HG03565 (cell line): ENCODE measurements around the gene AMPD2.

ENCODE experiments used
- ATAC-seq: cut with Tn5 transposase; IDR thresholded peaks from one replicate; pipeline ENCODE4 v1.9.1; 2021; ENCODE audit warnings: mild to moderate bottlenecking, moderate library complexity; ENCODE audit not compliant: unreplicated experiment

Gene AMPD2

GRCh38 chr1:109619576-109620400, at the start of gene AMPD2, which contains the start of gene GNAT2:
Gene AMPD2, plus strand, starts transcription at chr1:109619837. Its CDS starts 1,339 bp downstream, at chr1:109621176.
Gene GNAT2, minus strand, starts transcription at chr1:109619616. Its CDS starts 6,746 bp downstream, at chr1:109612870.
- ATAC-seq = peak; percentile 46

DNA sequence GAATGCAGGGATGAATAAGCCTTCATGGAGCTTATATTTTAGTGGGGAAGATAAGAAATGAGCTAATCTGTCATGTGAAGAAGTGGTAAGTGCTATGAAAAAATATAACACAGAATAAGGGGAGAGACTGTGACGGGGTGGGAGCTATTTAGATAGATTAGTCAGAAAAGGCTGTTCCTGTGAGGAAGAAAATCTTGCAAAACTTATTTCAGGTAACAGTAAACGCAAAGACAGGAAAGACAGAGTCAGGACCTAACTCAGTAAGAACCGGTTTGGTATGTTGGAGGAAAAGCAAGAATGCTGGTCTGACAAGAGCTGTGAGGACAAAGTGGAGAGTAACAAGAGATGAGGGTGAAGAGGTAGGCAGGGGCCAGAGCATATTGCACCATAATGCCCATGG, 49.2 kb upstream of the AMPD2 start:
- no peak for ATAC-seq

DNA sequence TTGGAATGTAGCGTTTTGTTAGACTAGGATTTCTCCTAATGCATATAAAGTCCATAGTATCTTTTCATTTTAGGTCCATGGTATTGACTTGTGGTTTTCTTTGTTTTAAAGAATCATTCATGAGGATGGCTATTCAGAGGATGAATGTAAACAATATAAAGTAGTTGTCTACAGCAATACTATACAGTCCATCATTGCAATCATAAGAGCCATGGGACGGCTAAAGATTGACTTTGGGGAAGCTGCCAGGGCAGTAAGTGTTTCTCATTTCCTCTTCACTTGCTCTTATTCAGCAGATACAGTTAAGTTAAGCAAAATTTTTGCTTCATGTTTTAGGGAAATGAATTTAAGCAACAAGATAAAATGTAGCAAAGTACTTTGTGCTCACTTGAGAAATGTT, 45.9 kb upstream of the AMPD2 start:
- no peak for ATAC-seq

DNA sequence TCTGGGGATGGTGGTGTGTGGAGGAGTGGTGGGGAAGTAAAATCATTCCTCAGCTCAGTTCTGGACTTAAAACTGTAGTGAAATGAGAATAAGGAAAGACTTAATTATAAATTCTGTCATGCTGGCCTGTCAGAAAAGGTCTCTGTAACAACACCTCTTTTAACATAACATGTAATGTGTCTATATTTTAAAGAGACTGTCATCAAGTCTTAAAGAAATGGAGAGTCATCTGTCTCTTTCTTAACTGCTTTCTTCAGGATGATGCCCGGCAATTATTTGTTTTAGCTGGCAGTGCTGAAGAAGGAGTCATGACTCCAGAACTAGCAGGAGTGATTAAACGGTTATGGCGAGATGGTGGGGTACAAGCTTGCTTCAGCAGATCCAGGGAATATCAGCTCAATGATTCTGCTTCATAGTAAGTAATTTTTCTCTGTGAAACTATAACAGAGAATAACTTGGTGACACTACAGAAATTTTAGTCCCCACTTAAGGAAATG, 40.6 kb upstream of the AMPD2 start:
- no peak for ATAC-seq

DNA sequence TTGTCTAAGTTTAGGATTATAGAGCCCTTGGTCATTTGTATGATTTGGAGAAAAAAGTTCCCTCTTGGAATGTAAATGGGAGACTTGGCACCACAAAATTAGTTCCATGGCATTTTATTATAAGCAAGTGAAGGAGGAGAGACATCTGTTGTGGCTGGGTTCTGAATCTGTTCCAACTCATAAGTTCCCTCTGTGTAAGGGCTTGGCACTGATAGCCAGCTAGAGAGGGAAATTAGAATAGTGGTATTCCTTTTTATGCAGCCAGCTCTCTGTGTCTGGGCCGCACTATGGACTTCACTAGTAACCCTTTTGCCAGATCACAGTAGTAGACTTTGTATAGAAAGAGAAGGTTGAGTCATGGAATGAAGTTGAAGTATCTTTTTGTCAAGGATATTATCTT, 40.1 kb upstream of the AMPD2 start:
- no peak for ATAC-seq

- ATAC-seq = no peak
These were observed 37.6 kb upstream of the AMPD2 start for GRCh38 chr1:109582021-109582420.

DNA sequence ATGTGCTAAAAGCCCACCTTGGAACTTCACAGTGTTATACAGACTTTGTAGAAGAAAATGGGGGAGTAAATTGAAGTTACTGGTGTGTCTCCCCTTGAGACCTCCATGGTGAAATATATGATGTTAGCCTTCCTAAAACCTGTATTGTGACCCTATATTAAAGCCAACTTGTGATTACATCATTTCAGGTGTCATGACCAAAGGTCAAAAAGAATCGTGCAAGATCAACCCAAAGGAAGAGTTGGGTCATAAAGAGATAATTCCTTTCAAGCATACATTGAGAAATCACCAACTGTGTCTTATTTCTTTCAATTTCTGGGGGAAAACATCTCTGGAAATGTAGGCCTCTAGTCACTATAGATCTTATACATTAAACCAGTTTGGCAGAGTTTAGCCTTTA, 34.9 kb upstream of the AMPD2 start:
- no peak for ATAC-seq

- ATAC-seq = no peak
These were observed 33.6 kb upstream of the AMPD2 start for GRCh38 chr1:109586055-109586454.

GRCh38 chr1:109589177-109589576, 30.5 kb upstream of the AMPD2 start:
- no peak for ATAC-seq

GRCh38 chr1:109589679-109590078, 30.0 kb upstream of the AMPD2 start:
- no peak for ATAC-seq

DNA sequence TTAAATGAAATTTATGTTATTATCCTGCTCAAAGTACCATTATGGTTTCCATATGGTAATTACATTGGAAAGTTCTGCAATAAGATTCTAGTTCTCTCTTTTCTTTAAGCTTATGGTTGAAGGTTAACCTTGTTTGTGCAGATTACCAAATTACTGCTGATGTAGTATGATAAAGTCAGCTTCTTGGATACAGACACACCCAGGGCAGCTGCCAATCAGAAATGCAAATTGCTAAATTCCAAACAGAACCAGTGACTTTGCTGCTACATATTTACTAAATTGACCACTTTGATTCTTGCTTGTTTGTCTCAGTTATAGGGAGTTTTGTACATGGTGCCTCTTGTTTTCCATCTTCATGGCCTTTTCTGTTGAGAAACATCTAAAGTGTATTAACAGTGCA, 26.7 kb upstream of the AMPD2 start:
- ATAC-seq = no peak

GRCh38 chr1:109595531-109595930, 24.1 kb upstream of the AMPD2 start:
- ATAC-seq = no peak

GRCh38 chr1:109598156-109598555, 21.5 kb upstream of the AMPD2 start:
- no peak for ATAC-seq

DNA sequence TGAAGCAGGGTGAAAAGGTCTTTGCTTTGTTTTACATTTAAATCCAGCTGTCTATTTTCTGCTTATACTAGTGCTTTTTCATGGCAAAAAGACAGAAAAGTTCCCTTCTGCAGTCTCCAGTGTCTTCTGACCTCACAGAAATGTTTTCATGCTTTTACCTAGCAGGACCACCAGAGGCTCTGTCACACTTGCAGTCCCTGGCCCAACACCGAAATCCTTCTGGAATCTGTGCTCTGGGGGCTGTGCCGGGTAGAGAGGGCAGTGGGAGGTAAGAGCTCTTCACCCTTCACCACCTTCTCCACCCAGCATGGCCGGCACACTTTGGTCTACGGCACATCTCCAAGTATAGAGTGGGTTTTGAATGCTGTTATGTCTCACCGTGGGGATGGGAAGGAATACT, 21.0 kb upstream of the AMPD2 start:
- ATAC-seq = no peak

DNA sequence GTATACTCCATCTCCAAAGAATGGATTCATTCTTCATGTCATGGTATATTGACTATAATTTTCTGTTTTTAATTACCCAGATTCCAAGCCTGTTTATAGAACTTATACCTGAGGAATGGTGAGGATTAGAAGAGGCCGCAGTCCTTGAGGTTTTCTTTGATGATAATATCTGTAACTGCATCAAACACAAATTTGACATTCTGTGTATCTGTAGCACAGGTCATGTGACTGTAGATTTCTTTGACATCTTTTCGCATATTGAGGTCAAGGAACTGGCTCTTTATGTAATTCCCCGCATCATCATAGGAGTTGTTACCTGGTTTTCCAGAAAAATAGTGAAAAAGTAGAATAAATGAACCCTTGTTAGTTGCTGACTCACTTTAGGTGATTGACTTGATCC, 16.4 kb upstream of the AMPD2 start:
- no peak for ATAC-seq

DNA sequence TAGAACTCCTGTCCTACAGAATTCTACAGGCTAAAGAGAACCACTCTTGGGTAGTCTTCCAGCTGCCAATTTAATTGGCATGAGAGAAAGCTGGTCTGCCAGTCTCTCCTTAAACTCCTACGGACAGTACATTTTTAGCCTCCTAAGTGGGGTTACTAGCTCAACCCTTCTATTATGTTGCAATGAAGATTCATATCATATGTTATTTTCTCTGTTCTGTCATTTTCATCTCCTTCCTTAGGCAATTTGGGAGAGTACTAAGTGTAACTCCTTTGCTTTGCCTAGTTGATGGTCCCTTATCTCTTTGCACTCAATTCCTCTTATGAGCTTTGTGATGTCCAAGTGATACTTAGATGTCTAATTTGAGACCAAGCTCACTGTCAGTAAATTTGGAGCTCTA, 14.3 kb upstream of the AMPD2 start:
- no peak for ATAC-seq

DNA sequence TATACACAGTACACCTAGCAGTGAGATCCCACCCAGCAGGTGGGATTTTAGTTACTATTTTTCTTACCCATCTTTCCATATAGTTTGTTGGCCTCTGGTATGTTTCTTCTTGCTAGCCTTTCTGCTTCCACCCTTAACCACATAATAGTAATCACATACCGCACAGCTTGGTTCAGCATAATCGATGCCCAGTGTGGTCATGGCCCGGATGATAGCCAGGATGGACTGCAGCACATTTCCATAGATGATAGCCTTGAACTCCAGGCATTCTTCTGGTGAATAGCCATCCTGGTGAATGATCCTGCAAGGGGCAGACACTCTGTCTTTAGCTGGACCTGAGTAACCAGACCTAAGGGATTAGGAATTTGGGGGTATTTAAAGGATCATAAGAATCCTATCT, 9.8 kb upstream of the AMPD2 start:
- ATAC-seq = no peak

DNA sequence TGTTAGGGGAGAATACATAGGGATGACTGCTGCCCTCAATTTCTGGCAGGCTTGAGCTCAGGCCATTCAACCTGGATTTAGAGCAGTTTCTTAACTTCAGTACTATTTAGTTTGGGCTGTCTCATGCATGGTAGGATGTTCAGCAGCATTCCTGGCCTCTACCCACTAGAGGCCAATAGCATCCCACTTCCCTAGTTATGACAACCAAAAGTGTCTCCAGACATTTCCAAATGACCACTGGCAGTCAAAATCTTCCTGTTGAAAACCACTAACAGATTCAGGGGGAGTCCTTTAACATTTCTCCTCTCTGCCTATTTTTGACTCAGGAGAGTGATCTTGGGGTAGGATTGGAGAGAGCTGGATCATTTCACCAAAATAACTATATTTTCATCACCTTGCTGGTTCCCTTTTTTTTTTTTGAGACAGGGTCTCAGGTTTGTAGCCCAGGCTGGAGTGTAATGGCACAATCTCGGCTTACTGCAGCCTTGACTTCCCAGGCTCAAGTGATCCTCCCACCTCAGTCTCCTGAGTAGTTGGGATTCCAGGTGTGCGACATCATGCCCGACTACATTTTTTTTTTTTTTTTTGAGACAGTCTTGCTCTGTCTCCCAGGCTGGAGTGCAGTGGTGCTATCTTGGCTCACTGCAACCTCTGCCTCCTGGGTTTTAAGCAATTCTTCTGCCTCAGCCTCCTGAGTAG, 8.9 kb upstream of the AMPD2 start:
- ATAC-seq = no peak

DNA sequence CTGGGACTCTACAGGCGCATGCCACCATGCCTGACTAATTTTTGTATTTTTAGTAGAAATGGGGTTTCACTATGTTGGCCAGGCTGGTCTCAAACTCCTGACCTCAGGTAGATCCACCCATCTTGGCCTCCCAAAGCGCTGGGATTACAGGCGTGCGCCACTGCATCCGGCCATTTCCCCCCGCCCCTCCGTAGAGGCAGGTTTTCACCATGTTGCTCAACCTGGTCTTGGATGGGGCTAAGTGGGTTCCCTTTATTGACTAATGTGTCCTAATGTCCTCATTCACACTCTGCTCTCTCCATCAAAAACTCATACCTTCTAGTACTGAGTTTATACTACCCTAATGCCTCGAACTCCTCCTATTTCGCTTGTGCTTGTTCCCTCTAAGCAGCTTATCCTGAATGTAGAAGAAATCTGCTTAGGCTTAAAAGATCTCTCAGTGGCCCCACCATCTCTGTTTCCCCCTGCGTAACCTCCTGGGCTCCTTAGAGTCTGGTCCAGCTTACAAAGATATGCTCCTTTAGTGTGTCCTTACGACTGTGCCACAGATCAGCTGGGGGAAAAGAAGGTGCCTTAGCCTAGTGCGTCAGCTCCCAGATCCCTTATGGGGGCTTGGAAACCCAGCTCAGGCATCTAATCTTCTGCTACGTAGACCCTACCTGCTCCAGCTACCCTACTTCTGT, 8.2 kb upstream of the AMPD2 start:
- no peak for ATAC-seq

GRCh38 chr1:109613361-109614147, 6.1 kb upstream of the AMPD2 start:
- ATAC-seq = no peak

GRCh38 chr1:109615879-109616278, 3.8 kb upstream of the AMPD2 start:
- ATAC-seq = no peak
